ENCODE data around the gene ENOX1. TPM values are rescaled to one million over a fixed set of nuclear protein-coding genes. Genes with fewer than 3 reads are reported as not detected.

ENOX1 gene
- total and polyA plus RNA-seq, 9 of the 15 experiments (the other 6 are each of a cell fraction or from before 2014, with no cell fraction given), result not detected

- TF ChIP-seq ZMIZ1 (IDR thresholded peaks at IDR 0.05; ENCODE audit: low read depth in 2 of 2, low read length in 2 of 2), result no peak
- no peak for TF ChIP-seq BACH1 (tag; IDR thresholded peaks at IDR 0.05)
- TF ChIP-seq TAF1 (IDR thresholded peaks at IDR 0.05; ENCODE audit: control insufficient read depth, extremely low read depth, insufficient read depth, low read length, severe bottlenecking), result no peak
- TF ChIP-seq RERE (CRISPR knock-in tag; IDR thresholded peaks at IDR 0.05; ENCODE audit: borderline replicate concordance), result no peak
- no peak for TF ChIP-seq XRCC4 (IDR thresholded peaks at IDR 0.05; ENCODE audit: extremely low read depth, insufficient read depth, insufficient read length)
Measured at GRCh38 chr13:43445668-43446067, 341.1 kb downstream of the ENOX1 start (continued).
